Measurements from ENCODE around the gene PTCD2.

DNA sequence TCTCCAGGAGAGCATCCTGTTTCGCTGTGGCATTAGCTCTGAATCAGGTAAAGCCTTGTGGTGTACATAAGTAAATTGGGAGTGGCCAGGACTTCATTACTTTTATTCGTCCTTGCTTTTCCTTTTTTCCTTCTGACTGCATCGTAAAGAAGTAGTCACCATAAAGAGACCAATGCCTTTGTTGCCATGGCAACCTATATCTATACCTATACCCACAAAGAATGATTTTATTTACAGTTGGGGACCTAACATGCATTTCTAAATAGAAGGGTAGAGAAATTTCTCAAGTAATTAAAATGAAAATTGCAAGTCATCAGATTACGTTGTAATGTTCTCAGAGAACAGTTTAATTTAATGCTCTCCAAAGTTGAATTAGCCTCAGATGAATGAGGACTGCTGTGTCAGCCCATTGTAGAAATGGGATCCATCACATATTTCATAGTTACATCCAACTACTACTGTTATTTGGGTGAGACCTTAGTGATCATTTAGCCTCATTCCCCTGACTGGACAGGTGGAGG, 18.6 kb downstream of the PTCD2 start:
- TF ChIP-seq, protein P1, sequence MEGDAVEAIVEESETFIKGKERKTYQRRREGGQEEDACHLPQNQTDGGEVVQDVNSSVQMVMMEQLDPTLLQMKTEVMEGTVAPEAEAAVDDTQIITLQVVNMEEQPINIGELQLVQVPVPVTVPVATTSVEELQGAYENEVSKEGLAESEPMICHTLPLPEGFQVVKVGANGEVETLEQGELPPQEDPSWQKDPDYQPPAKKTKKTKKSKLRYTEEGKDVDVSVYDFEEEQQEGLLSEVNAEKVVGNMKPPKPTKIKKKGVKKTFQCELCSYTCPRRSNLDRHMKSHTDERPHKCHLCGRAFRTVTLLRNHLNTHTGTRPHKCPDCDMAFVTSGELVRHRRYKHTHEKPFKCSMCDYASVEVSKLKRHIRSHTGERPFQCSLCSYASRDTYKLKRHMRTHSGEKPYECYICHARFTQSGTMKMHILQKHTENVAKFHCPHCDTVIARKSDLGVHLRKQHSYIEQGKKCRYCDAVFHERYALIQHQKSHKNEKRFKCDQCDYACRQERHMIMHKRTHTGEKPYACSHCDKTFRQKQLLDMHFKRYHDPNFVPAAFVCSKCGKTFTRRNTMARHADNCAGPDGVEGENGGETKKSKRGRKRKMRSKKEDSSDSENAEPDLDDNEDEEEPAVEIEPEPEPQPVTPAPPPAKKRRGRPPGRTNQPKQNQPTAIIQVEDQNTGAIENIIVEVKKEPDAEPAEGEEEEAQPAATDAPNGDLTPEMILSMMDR (IDR thresholded peaks at IDR 0.05; ENCODE audit: low read length): no peak
- no peak for TF ChIP-seq EZH2 (IDR thresholded peaks at IDR 0.05; ENCODE audit: borderline replicate concordance, low read length)

Data from OCI-LY1 (cell line).